Astrocyte (in vitro differentiated cells and primary cell): ENCODE measurements around the gene TMEM154. TPM values are rescaled to one million over a fixed set of nuclear protein-coding genes. Genes with fewer than 3 reads are reported as not detected.

Experiments
- DNase-seq: peaks from one replicate; pipeline ENCODE4 v3.0.0-alpha.2; 2010; ENCODE audit warnings: low read depth
- FAIRE-seq: peaks from 2 replicates; lab custom pipeline; 2011; peaks lifted over from hg19 to GRCh38; lab: Jason Lieb, UNC
- H2AFZ ChIP-seq: 2 replicates; pipeline ENCODE4 v1.6.0; 2012; ENCODE audit warnings: low read depth, low read length, inconsistent platforms
- H3K27ac ChIP-seq: 2 replicates; pipeline ENCODE4 v1.5.1; 2011; ENCODE audit warnings: low read depth, low read length, inconsistent platforms
- H3K27me3 ChIP-seq: 2 replicates; pipeline ENCODE4 v1.6.0; 2011; ENCODE audit warnings: low read length, inconsistent platforms; ENCODE audit not compliant: insufficient read depth
- H3K36me3 ChIP-seq: 2 replicates; pipeline ENCODE4 v1.5.1; 2011; ENCODE audit warnings: low read length, inconsistent platforms; ENCODE audit not compliant: insufficient read depth
- H3K4me1 ChIP-seq: 2 replicates; pipeline ENCODE4 v1.5.1; 2011; ENCODE audit warnings: low read length, inconsistent platforms; ENCODE audit not compliant: insufficient read depth
- H3K4me2 ChIP-seq: 2 replicates; pipeline ENCODE4 v1.6.0; 2012; ENCODE audit warnings: low read length, inconsistent platforms
- H3K4me3 ChIP-seq: 2 replicates; pipeline ENCODE4 v1.5.1; 2011; ENCODE audit warnings: low read depth, mild to moderate bottlenecking, low read length, inconsistent platforms; ENCODE audit not compliant: insufficient read depth
- H3K79me2 ChIP-seq: 2 replicates; pipeline ENCODE4 v1.6.0; 2012; ENCODE audit warnings: mild to moderate bottlenecking, low read length, inconsistent platforms; ENCODE audit not compliant: insufficient read depth
- H3K9ac ChIP-seq: 2 replicates; pipeline ENCODE4 v1.6.0; 2012; ENCODE audit warnings: mild to moderate bottlenecking, low read length, inconsistent platforms
- H3K9me3 ChIP-seq: 2 replicates; pipeline ENCODE4 v1.5.1; 2012; ENCODE audit warnings: low read depth, mild to moderate bottlenecking, low read length, inconsistent platforms; ENCODE audit not compliant: insufficient read depth
- H4K20me1 ChIP-seq: 2 replicates; pipeline ENCODE4 v1.6.0; 2012; ENCODE audit warnings: low read length, inconsistent platforms; ENCODE audit not compliant: insufficient read depth
- H3K27ac Mint-ChIP-seq: one replicate; pipeline ENCODE4 v1.8.0; 2021; ENCODE audit warnings: mild to moderate bottlenecking, mixed read lengths; ENCODE audit not compliant: unreplicated experiment
- H3K27me3 Mint-ChIP-seq: one replicate; pipeline ENCODE4 v1.8.0; 2021; ENCODE audit warnings: low read depth, mixed read lengths; ENCODE audit not compliant: unreplicated experiment
- H3K36me3 Mint-ChIP-seq: one replicate; pipeline ENCODE4 v1.8.0; 2021; ENCODE audit warnings: low read depth, mixed read lengths; ENCODE audit not compliant: unreplicated experiment
- H3K4me1 Mint-ChIP-seq: one replicate; pipeline ENCODE4 v1.8.0; 2021; ENCODE audit warnings: low read depth, mixed read lengths; ENCODE audit not compliant: unreplicated experiment
- H3K4me3 Mint-ChIP-seq: one replicate; pipeline ENCODE4 v1.8.0; 2021; ENCODE audit warnings: mild to moderate bottlenecking, moderate library complexity, mixed read lengths; ENCODE audit not compliant: unreplicated experiment
- H3K9me3 Mint-ChIP-seq: one replicate; pipeline ENCODE4 v1.8.0; 2021; ENCODE audit warnings: mild to moderate bottlenecking, mixed read lengths; ENCODE audit not compliant: unreplicated experiment
- CTCF ChIP-seq: IDR thresholded peaks from 2 replicates; pipeline ENCODE4 v1.5.1; 2011; ENCODE audit warnings: low read depth, mild to moderate bottlenecking, inconsistent platforms, low read length, moderate library complexity; ENCODE audit not compliant: insufficient read depth
- EZH2 ChIP-seq: IDR thresholded peaks from 2 replicates; pipeline ENCODE4 v1.6.1; 2012; ENCODE audit warnings: mild to moderate bottlenecking, low read length, inconsistent platforms; ENCODE audit not compliant: insufficient read depth
- total RNA-seq: library from RNA; stranded (reverse); gene quantifications from 2 replicates; pipeline ENCODE4 v1.2.1, GENCODE V29; 2021

The TMEM154 gene
- total RNA-seq, 1 donor from 2014 or later, result 13.2 TPM

- H4K20me1 ChIP-seq, result no peaks in the 10 kb centered on the region
- Mint-ChIP-seq H3K36me3 (no peaks in the 10 kb centered on the region), H3K27me3 (peaks cover 4% of the 10 kb centered on the region), H3K9me3 (no peaks in the 10 kb centered on the region), H3K27ac (no peak overlapping the region), H3K4me1 (peaks cover 9% of the 10 kb centered on the region), H3K4me3 (no peak overlapping the region)
- H3K9me3 ChIP-seq, result no peaks in the 10 kb centered on the region
- H3K27ac ChIP-seq, result no peak overlapping the region
- H3K79me2 ChIP-seq, result no peaks in the 10 kb centered on the region
- H3K4me1 ChIP-seq, result no peaks in the 10 kb centered on the region
- no peaks in the 10 kb centered on the region for H3K36me3 ChIP-seq
- no peak overlapping the region for H3K4me2 ChIP-seq
- no peak for TF ChIP-seq CTCF
- TF ChIP-seq EZH2, result no peak
- no peak for DNase-seq
- no peak for FAIRE-seq
- no peak overlapping the region for H3K9ac ChIP-seq
- H3K27me3 ChIP-seq, result no peaks in the 10 kb centered on the region
- H3K4me3 ChIP-seq, result no peak overlapping the region
- H2AFZ ChIP-seq, result no peak overlapping the region
These were observed 101.9 kb downstream of the TMEM154 start for GRCh38 chr4:152577708-152578396.

- H3K9me3 Mint-ChIP-seq, result no peaks in the 10 kb centered on the region
- H3K4me1 Mint-ChIP-seq, result peaks cover 9% of the 10 kb centered on the region
- H3K4me1 ChIP-seq, result no peaks in the 10 kb centered on the region
- H3K27ac ChIP-seq, result no peak overlapping the region
- no peaks in the 10 kb centered on the region for H3K36me3 ChIP-seq
- no peak overlapping the region for H2AFZ ChIP-seq
- H3K27me3 Mint-ChIP-seq, result peaks cover 4% of the 10 kb centered on the region
- no peak overlapping the region for H3K4me3 Mint-ChIP-seq
- H3K4me2 ChIP-seq, result no peak overlapping the region
- TF ChIP-seq CTCF (no peak), EZH2 (no peak)
- H3K4me3 ChIP-seq, result no peak overlapping the region
- no peaks in the 10 kb centered on the region for H4K20me1 ChIP-seq
- no peak overlapping the region for H3K9ac ChIP-seq
- no peak overlapping the region for H3K27ac Mint-ChIP-seq
- FAIRE-seq, result no peak
- no peaks in the 10 kb centered on the region for H3K79me2 ChIP-seq
- no peaks in the 10 kb centered on the region for H3K36me3 Mint-ChIP-seq
- DNase-seq, result no peak
- H3K27me3 ChIP-seq, result no peaks in the 10 kb centered on the region
- no peaks in the 10 kb centered on the region for H3K9me3 ChIP-seq
These were observed 104.3 kb downstream of the TMEM154 start for GRCh38 chr4:152575533-152575932.

GRCh38 chr4:152573861-152574260 is 105.9 kb downstream of the TMEM154 start:
- no peak overlapping the region for H3K4me3 ChIP-seq

More at GRCh38 chr4:152573861-152574260, 105.9 kb downstream of the TMEM154 start:
- no peak overlapping the region for H3K27ac Mint-ChIP-seq
- no peaks in the 10 kb centered on the region for H3K79me2 ChIP-seq
- no peak overlapping the region for H3K9ac ChIP-seq
- H3K9me3 ChIP-seq, result no peaks in the 10 kb centered on the region
- H2AFZ ChIP-seq, result no peak overlapping the region
- H3K36me3 ChIP-seq, result no peaks in the 10 kb centered on the region
- no peak overlapping the region for H3K27ac ChIP-seq
- peaks cover 9% of the 10 kb centered on the region for H3K4me1 Mint-ChIP-seq
- DNase-seq (no peak), FAIRE-seq (no peak)
- H3K27me3 Mint-ChIP-seq, result no peaks in the 10 kb centered on the region
- no peak for TF ChIP-seq CTCF
- no peak for TF ChIP-seq EZH2
- no peaks in the 10 kb centered on the region for H3K9me3 Mint-ChIP-seq
- no peak overlapping the region for H3K4me2 ChIP-seq
- no peaks in the 10 kb centered on the region for H4K20me1 ChIP-seq
- no peaks in the 10 kb centered on the region for H3K36me3 Mint-ChIP-seq
- H3K4me3 Mint-ChIP-seq, result no peak overlapping the region
- no peaks in the 10 kb centered on the region for H3K4me1 ChIP-seq
- H3K27me3 ChIP-seq, result no peaks in the 10 kb centered on the region
